GM18868 (cell line): ENCODE measurements around the gene LYRM7.

Source experiments
- ATAC-seq: cut with Tn5 transposase; IDR thresholded peaks from one replicate; pipeline ENCODE4 v1.9.1; 2021; ENCODE audit warnings: mild to moderate bottlenecking, moderate library complexity; ENCODE audit not compliant: unreplicated experiment

Gene LYRM7

DNA sequence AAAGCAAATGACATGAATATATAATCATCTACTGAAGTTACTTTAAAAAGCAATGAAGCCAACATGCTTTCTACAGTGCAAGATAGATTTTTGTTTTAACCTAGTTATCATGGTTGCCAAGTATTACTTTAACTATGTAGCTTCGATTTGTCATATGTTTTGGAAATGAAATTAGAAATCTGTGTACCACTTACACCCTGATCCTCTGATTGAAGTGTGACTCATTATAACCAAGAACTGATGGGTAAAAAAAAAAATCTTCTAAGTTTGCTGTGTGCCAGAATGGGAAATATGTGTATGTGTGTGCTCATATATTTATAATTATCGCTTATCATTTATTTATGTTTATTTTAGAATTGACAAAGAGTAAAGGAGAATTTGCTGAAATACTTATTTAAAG is 84.0 kb downstream of the LYRM7 start:
- ATAC-seq: no peak
